ENCODE measurements around the gene PDE8B.

The PDE8B gene

GRCh38 chr5:77409870-77410621 lies 199.6 kb downstream of the PDE8B start:
- no peak for DNase-seq

- no peak for DNase-seq
Observed at GRCh38 chr5:77413049-77413448, 202.6 kb downstream of the PDE8B start.

- DNase-seq, result no peak
Observed at GRCh38 chr5:77418162-77418561, 207.7 kb downstream of the PDE8B start.

GRCh38 chr5:77418601-77419581 lies 208.4 kb downstream of the PDE8B start:
- DNase-seq, result no peak

GRCh38 chr5:77419644-77420582 lies 209.4 kb downstream of the PDE8B start:
- DNase-seq, result no peak

- no peak for DNase-seq
Observed at GRCh38 chr5:77420940-77421339, 210.5 kb downstream of the PDE8B start.

- DNase-seq, result no peak
Observed at GRCh38 chr5:77423022-77423750, 212.7 kb downstream of the PDE8B start.

- no peak for DNase-seq
Observed at GRCh38 chr5:77424921-77425320, 214.4 kb downstream of the PDE8B start.

- no peak for DNase-seq
Observed at GRCh38 chr5:77425420-77425819, 214.9 kb downstream of the PDE8B start.

- no peak for DNase-seq
Observed at GRCh38 chr5:77425998-77426659, 215.6 kb downstream of the PDE8B start.

GRCh38 chr5:77426670-77427069 lies 216.2 kb downstream of the PDE8B start:
- no peak for DNase-seq

- DNase-seq, result no peak
Observed at GRCh38 chr5:77427998-77428397, 217.5 kb downstream of the PDE8B start.

- DNase-seq, result no peak
Observed at GRCh38 chr5:77428526-77428925, 218.0 kb downstream of the PDE8B start.

- no peak for DNase-seq
Observed at GRCh38 chr5:77430726-77431125, 220.2 kb downstream of the PDE8B start.

- DNase-seq, result no peak
Observed at GRCh38 chr5:77431286-77431685, 220.8 kb downstream of the PDE8B start.

- DNase-seq, result no peak
Observed at GRCh38 chr5:77431719-77432118, 221.2 kb downstream of the PDE8B start.

- no peak for DNase-seq
Observed at GRCh38 chr5:77437194-77437593, 226.7 kb downstream of the PDE8B start.

GRCh38 chr5:77438071-77438470 lies 227.6 kb downstream of the PDE8B start:
- DNase-seq, result no peak

- DNase-seq, result no peak
Observed at GRCh38 chr5:77443670-77444069, 233.2 kb downstream of the PDE8B start.

GRCh38 chr5:77444356-77444755 lies 233.9 kb downstream of the PDE8B start:
- no peak for DNase-seq

- no peak for DNase-seq
Observed at GRCh38 chr5:77448831-77449230, 238.4 kb downstream of the PDE8B start.

- DNase-seq, result no peak
Observed at GRCh38 chr5:77449277-77449676, 238.8 kb downstream of the PDE8B start.
